Measurements from ENCODE around the gene MRPL38.

The MRPL38 gene

DNA sequence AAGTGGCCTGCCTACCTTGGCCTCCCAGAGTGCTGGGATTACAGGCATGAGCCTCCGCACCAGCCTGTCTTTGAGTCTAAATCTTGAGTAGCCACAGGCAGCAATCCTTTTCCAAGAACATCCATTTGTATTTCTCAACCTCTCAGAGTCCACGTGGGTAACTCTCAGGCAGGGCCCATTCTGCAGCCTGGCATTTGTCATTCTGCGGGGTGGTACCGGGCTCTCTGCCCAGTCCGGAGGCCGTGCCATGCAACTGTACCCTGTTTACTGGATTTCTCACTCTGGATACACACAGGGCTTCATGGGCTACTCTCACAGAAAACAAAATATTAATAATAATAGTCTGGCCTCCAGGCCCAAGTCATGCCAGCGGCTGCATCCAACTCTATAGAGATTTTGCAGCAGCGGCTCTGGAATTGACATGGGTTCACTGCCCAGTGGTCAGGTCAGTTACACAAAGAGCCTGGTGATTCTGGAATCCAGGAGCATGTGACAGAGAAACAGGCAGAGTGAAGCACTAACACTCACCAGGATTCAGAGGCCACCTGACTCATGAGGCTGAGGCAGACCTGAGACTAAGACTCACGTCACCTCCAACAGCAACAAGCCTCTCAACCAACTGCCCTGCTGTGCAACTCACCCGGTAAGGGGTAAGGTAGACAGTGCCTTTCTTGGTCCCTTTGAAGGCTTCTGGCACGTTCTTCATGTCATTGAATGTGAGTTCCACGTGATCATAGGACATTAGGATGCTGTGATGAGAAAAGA is 53.6 kb downstream of the MRPL38 start:
- DNase-seq, result no peak

GRCh38 chr17:75849724-75850123 is 55.0 kb downstream of the MRPL38 start:
- DNase-seq, result no peak

DNA sequence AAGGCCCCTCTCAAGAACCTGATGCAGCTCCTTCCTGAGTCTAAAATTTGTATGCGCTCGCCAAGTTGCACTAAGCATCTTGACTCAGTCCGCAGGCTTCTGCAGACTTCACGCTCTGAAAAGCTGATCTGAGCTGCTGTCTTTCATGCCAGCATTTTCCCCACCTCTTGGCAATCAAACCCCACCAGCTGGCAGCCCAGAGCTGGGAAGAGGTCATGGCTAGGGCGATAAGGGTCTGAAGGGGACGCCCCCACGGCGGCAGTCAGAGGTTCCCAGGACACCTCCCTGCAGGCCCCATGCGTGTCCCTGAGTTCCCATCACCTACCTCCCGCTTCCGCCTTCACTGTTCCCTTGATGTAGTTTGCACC is 55.4 kb downstream of the MRPL38 start:
- no peak for DNase-seq

Measured in COR-L47 (cell line).